AG08396 (cell line): ENCODE results near the gene STAT3.

ENCODE experiments used
- DNase-seq: peaks from one replicate; pipeline ENCODE4 v3.0.0; 2012; ENCODE audit warnings: low spot score, mixed read lengths

The STAT3 gene

DNA sequence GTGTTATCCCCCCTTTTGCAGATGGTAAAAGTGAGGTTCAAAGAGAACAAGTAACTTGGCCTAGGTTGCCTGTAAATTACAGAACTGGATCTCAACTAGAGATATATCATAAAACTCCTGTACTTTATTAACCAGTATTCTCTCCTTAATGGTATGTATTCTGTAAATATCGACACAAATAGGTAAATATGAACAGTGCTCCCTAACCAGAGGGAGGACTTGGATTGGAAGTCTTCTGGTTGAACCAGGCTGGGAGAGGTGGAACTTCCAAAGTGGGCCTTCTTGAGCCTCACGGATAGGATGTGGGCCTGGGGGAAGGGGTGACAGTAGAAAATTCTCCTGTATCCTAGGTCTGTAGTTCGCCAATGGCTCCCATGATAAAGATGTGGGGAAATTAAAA lies 92.2 kb downstream of the STAT3 start:
- DNase-seq = no peak

DNA sequence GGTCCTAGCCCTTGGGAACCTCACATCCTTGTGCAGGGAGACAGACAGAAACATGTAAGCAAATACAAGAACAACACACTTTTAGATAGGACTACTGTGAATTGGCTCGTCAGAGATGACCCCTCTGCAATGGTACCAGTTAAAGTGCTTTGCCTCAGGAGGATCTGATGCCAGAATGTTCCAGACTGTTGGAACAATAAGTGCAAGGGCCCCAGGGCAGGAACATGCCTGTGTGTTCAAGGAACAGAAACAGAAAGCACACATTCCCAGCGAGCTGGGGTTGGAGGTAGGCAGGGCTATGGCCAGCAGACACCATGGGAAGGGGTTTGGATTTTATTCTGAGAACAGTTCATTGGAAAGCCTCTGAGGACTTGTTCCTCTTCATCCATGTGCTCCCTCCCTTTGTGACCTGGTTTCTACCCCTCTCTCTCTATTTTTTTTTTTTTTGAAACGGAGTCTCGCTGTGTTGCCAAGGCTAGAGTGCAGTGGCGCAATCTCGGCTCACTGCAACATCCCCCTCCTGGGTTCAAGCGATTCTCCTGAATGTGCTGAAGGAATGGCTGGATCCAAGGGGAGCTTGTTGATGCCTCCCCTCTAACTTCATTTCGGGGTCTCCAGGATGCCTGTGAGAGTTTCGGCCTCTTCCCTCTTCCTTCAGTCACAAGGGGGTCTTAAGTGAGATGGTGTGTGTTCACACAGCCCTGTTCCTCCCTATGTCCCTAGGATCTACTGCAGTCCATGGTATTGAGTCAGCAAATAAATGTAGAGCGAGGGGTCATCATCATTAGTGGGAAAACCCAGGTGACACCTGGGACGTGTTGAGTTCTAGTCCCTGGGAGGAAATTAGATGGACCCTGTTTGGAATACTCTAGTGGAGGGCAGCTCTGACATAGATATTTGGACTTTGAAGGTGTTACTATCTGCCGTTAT lies 93.5 kb downstream of the STAT3 start:
- no peak for DNase-seq

DNA sequence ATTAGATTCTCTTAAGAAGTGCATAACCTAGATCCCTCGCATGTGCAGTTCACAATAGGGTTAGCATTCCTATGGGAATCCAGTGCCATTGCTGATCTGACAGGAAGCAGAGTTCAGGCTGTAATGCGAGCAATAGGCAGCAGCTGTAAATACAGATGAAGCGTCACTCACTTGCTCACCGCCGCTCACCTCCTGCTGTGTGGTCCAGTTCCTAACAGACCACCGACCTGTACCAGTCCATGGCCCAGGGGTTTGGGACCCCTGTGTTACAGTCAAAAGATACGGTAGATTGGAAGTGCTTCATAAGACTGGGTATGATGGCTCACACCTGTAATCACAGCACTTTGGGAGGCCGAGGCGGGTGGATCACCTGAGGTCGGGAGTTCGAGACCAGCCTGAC lies 97.1 kb downstream of the STAT3 start:
- no peak for DNase-seq

DNA sequence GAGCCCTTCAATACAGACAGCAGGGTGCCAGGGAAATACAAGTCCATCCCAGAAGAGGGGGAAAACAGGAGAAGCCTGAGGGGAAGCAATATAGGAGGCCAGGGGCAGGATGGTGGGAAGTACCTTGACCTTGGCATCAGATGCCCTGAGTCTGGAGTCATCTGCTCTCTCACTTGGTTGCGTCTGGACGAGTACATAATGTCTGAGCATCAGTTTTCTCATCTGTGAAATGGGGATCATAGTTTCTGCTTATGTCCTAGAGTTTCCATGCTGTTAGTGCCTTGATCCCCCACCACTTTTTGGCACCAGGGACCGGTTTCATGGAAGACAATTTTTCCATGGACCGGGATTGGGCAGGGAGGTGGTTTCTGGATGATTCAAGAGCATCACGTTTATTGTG lies 97.7 kb downstream of the STAT3 start:
- DNase-seq = no peak

DNA sequence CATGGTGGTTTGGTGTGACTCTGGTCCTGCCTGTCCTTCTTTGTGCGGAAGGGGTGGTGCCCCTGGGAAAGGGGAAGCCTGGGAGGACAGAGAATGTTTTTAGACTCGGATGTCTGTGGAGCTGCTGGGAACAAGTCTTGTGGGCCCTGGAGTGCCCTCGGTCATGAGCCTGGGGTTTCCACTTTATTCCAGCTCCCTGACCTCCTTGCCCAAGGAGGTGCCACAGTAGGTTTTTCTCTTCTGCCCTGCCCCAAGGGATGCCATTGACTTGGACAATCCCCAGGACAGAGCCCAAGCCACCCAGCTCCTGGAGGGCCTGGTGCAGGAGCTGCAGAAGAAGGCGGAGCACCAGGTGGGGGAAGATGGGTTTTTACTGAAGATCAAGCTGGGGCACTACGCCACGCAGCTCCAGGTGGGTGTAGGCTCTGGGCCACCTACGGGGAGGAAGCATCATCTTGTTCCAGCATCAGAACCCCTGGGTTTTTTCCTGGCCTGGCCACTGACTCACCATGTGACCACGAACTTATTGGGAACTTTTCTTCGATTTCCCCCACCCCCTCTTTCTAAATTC lies 98.5 kb downstream of the STAT3 start:
- DNase-seq = no peak

DNA sequence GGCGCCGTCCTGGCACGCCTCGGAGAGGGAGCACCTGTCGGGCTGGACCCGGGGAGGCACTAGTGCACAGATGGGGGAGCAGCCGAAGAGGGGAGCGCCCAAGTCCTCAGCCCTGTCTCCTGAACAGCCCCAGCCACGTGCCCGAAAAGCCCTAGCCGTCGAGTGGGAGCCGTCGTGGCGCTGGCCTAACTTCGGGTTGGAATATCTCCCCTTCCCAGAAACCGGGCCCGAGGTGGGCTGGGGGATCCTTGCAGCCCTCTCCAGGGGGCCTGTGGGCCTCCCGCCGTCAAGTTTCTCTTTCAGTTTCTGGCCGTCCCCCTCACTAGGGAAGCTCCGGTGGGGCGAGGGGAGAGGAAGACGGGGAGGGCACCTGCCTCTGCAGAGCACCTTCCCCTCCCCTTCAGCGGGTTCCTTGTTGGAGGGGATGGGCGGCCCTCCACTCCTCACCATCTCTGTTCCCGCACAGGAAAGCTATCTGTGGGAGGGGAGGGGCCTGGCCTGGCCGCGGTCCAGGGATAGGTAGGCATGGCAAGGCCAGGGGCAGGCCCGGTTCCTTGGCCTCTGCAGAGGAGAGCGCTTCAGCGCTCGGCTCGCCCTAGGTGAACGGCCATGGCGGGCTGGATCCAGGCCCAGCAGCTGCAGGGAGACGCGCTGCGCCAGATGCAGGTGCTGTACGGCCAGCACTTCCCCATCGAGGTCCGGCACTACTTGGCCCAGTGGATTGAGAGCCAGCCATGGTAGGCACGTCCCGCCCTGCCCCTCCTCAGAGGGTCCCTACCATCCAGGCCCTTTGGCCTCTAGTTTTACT lies 99.2 kb downstream of the STAT3 start:
- no peak for DNase-seq

GRCh38 chr17:42287977-42288802 lies 100.1 kb downstream of the STAT3 start, which contains the start of gene STAT5A:
Gene STAT5A, plus strand, starts transcription at chr17:42288498. Its CDS starts 914 bp downstream, at chr17:42289412.
- peak; percentile 91 for DNase-seq

DNA sequence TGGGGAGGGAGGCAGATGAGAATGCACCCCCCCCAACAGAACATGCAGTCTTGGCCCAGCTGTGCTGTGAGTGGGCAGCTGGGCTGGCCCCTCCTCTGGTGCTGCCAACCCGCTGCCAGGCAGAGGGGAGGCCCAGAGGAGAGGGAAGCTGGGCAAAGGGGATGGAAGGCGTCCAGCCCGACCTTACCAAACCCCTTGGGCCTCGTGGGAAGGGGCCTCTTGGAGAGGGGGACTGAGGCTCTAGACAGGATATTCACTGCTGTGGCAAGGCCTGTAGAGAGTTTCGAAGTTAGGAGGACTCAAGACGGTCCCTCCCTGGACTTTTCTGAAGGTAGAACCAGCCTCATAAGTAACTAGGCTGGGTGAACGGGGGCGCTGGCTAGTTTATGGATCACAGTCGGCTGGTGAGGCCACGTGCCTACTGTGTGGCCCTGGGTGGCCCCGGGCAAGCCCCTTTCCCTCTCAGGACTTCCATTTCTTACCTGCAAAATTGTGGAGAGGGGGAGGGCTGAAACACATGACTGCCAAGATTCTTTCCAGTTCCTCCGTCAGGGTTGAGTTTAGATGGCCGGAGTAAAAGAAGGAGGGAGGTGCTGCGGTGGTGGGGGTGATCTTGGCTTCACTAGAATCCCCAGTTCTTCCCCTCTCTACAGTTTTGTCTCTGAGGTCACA lies 100.8 kb downstream of the STAT3 start:
- peak; percentile 61 for DNase-seq

- DNase-seq = no peak
Observed at GRCh38 chr17:42286411-42287221, 101.6 kb downstream of the STAT3 start.

- DNase-seq = no peak
Observed at GRCh38 chr17:42285346-42286050, 102.7 kb downstream of the STAT3 start.

DNA sequence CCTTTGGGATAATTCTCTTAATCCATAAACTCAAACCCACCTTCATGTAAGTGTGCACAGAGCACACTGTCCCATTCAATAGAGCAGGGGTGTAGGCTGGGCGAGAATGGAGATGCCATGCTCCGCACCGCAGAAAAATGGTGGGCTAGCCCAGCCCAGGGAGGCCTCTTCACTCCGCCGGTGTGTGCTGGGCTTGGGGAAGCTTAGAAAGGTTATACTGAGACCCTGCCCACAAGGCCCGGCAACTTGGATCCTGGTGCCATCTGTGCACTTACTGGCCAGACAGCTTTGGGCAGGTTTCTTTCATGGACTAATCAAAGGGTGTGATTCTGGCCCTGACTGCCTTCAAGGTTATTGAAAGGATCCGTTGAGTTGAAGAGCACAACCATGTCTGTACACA lies 103.7 kb downstream of the STAT3 start:
- no peak for DNase-seq

- no peak for DNase-seq
Observed at GRCh38 chr17:42284024-42284369, 104.2 kb downstream of the STAT3 start.

DNA sequence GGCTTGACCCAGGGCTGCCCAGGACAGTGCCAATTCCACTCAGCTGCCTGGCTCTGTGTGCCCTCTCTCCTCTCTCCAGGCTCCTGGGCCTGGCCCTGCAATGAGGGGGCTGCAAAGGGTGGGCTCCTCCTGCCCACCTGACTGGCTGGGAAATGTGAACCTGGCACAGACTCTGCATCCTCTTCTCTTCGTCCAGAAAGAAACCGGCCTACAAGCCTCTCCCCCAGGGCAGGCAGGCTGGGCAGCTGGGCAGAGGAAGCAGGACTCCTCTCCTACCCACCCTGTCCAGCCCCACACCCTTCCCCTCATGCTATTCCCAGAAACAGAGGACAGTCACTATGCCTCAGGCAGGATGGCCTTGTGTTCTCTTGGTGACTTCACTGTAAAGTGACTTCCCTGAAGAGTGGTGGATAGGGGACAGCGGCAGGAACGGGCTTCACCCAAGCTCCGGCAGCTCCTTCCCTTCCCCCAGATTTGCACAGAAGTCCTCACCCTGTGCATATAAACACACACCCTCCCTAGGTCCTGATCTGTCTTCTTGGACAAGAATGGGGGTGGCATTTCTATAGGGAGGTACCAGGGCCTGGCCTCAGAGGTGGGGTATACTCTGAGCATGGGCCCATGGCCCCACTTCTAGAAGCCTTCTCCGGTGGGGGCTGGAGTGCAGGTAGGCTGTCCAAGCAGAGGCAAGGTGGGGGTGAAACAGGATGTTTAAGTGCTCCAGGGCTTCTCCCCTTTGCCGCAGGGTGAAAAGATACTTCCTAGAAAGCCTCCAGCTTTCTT lies 104.8 kb downstream of the STAT3 start:
- no peak for DNase-seq

DNA sequence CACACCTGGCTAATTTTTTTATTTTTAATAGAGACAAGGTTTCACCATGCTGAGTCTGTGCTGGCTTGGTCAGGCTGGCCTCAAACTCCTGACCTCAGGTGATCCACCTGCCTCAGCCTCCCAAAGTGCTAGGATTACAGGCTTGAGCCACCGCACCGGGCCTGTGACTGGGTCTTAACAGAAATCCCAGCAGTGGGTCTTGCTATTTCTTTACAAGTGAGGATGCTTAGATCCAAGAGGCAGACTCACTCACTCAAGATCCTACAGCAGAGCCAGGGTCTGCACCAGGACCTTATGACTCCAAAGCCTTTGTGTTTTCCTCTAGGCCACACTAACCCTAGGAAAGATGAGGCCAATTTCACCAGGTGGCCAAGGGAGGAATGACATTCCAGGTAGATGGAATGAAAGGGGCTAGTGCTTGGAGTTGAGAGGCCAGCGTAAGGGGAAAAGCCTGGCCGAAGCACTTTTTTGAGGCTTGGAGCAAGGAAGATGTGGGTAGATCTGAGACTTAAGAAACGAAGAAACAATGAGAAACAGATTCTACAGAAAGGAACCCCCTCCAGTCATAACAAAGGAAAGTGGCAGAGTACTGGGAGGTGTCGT lies 105.7 kb downstream of the STAT3 start:
- DNase-seq = no peak

- DNase-seq = no peak
Observed at GRCh38 chr17:42281571-42282096, 106.6 kb downstream of the STAT3 start.

GRCh38 chr17:42279776-42280630 lies 108.2 kb downstream of the STAT3 start:
- DNase-seq = no peak

- DNase-seq = no peak
Observed at GRCh38 chr17:42277342-42277712, 110.9 kb downstream of the STAT3 start.
